ENCODE results near the gene BICRA. TPM values are rescaled to one million over a fixed set of nuclear protein-coding genes. Genes with fewer than 3 reads are reported as not detected.
"Not testable (repeated sequence)": the region's sequence is repeated elsewhere in the genome, so short reads cannot be mapped to it uniquely, and the experiment has no call there.

Gene BICRA
- total and polyA plus RNA-seq, 2 donors (not counting 1 experiment from before 2014, with no cell fraction given): 14.1 to 34.7 TPM

DNA sequence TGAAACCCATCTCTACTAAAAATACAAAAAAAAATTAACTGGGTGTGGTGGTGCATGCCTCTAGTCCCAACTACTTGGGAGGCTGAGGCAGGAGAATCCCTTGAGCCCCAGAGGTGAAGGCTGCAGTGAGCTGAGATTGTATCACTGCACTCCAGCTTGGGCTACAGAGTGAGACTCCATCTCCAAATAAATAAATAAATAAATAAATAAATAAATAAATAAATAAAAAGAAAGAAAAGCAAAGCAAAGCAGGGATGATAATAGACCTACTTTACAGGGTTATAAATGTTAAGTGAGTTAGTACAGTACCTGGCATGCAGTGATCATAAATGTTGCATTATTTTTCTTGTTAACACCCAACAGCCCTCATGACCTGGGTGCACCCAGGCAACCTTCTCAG lies 105.9 kb downstream of the BICRA start:
- H3K4me2 ChIP-seq (replicated peaks; ENCODE audit: low read depth, low read length, poor library complexity, severe bottlenecking); H2AFZ ChIP-seq (ENCODE audit: insufficient read depth, low read depth, low read length, poor library complexity, severe bottlenecking); H3K4me1 ChIP-seq (ENCODE audit: control insufficient read depth in 2 of 2, insufficient read depth in 2 of 2, low read length in 2 of 2); intact Hi-C loops (cut with micrococcal nuclease); H3K9ac ChIP-seq (ENCODE audit: low read length); DNase-seq; POLR2A ChIA-PET; H3K4me1 Mint-ChIP-seq; H3K79me2 ChIP-seq (ENCODE audit: control insufficient read depth, insufficient read depth, low read length); H4K20me1 ChIP-seq (ENCODE audit: control insufficient read depth, insufficient read depth, low read length, poor library complexity, severe bottlenecking); H3K9me3 Mint-ChIP-seq (ENCODE audit: insufficient read depth); CTCF ChIA-PET; H3K36me3 ChIP-seq (replicated peaks in 1 of 2; ENCODE audit: control extremely low read depth in 1 of 2, control insufficient read depth in 1 of 2, extremely low read depth in 1 of 2, insufficient read depth in 2 of 2, low read length in 1 of 2); H3K4me3 Mint-ChIP-seq; H3K4me3 ChIP-seq (ENCODE audit: control extremely low read depth in 1 of 5, extremely low read depth in 1 of 5, insufficient read depth in 1 of 5, low read depth in 2 of 5, low read length in 4 of 5); ATAC-seq (ENCODE audit: low read depth); H3K27ac Mint-ChIP-seq; H3K27ac ChIP-seq (ENCODE audit: low read length in 2 of 2): not testable (repeated sequence)
- H3K9me3 ChIP-seq (ENCODE audit: control extremely low read depth in 1 of 3, control insufficient read depth in 2 of 3, insufficient read depth in 1 of 3, low read length in 2 of 3): peaks cover 0 to 29% (median 5%) of the 10 kb centered on the region in 3 donors
- peaks cover 45% of the 10 kb centered on the region for H3K27me3 Mint-ChIP-seq
- peaks cover 0 to 26% (median 8%) of the 10 kb centered on the region in 4 experiments for H3K27me3 ChIP-seq (replicated peaks in 1 of 4; ENCODE audit: control extremely low read depth in 1 of 4, control insufficient read depth in 3 of 4, insufficient read depth in 4 of 4, low read length in 3 of 4)

DNA sequence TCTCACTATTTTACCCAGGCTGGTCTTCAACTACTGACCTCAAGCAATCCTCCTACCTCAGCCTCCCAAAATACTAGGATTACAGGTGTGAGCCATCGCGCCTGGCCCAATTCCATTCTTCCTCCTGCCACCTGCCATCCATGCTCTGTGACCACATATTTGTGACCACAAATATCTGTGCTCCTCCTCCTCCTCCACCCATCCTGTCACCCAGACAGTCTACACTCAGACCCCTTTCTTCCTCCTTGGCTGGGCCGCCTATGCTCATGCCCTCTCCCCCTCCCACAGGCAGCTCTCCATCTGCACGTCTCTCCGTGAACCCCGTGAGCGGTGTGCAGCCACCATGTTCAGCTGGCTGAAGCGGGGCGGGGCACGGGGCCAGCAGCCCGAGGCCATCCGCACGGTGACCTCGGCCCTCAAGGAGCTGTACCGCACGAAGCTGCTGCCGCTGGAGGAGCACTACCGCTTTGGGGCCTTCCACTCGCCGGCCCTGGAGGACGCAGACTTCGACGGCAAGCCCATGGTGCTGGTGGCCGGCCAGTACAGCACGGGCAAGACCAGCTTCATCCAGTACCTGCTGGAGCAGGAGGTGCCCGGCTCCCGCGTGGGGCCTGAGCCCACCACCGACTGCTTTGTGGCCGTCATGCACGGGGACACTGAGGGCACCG lies 107.5 kb downstream of the BICRA start:
- H2AFZ ChIP-seq (ENCODE audit: insufficient read depth, low read depth, low read length, poor library complexity, severe bottlenecking): no peak overlapping the region
- H3K4me2 ChIP-seq (replicated peaks; ENCODE audit: low read depth, low read length, poor library complexity, severe bottlenecking): no peak overlapping the region
- WGBS (ENCODE audit: insufficient coverage): 96% methylated on average over 30 of the region's 32 CpGs
- no peaks in the 10 kb centered on the region for H3K79me2 ChIP-seq (ENCODE audit: control insufficient read depth, insufficient read depth, low read length)
- Mint-ChIP-seq H3K4me3 (no peak overlapping the region), H3K9me3 (ENCODE audit: insufficient read depth) (no peaks in the 10 kb centered on the region), H3K27ac (no peak overlapping the region), H3K4me1 (no peaks in the 10 kb centered on the region), H3K27me3 (peaks cover 55% of the 10 kb centered on the region)
- H3K9ac ChIP-seq (ENCODE audit: low read length): no peak overlapping the region
- H3K9me3 ChIP-seq (ENCODE audit: control extremely low read depth in 1 of 3, control insufficient read depth in 2 of 3, insufficient read depth in 1 of 3, low read length in 2 of 3): peaks cover 0 to 29% (median 5%) of the 10 kb centered on the region in 3 donors
- no peaks in the 10 kb centered on the region for H3K36me3 ChIP-seq (replicated peaks in 1 of 2; ENCODE audit: control extremely low read depth in 1 of 2, control insufficient read depth in 1 of 2, extremely low read depth in 1 of 2, insufficient read depth in 2 of 2, low read length in 1 of 2)
- POLR2A ChIA-PET: interaction anchor here (0.7 kb wide), 1 partner anchor 339 kb away, joined by 13 read pairs; no protein-coding TSS in a partner anchor
- DNase-seq: no peak
- no peak overlapping the region for H3K27ac ChIP-seq (ENCODE audit: low read length in 2 of 2)
- peaks cover 0 to 26% (median 8%) of the 10 kb centered on the region in 4 experiments for H3K27me3 ChIP-seq (replicated peaks in 1 of 4; ENCODE audit: control extremely low read depth in 1 of 4, control insufficient read depth in 3 of 4, insufficient read depth in 4 of 4, low read length in 3 of 4)
- TF ChIP-seq, protein P1, sequence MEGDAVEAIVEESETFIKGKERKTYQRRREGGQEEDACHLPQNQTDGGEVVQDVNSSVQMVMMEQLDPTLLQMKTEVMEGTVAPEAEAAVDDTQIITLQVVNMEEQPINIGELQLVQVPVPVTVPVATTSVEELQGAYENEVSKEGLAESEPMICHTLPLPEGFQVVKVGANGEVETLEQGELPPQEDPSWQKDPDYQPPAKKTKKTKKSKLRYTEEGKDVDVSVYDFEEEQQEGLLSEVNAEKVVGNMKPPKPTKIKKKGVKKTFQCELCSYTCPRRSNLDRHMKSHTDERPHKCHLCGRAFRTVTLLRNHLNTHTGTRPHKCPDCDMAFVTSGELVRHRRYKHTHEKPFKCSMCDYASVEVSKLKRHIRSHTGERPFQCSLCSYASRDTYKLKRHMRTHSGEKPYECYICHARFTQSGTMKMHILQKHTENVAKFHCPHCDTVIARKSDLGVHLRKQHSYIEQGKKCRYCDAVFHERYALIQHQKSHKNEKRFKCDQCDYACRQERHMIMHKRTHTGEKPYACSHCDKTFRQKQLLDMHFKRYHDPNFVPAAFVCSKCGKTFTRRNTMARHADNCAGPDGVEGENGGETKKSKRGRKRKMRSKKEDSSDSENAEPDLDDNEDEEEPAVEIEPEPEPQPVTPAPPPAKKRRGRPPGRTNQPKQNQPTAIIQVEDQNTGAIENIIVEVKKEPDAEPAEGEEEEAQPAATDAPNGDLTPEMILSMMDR (IDR thresholded peaks at IDR 0.05): no peak
- no peak for TF ChIP-seq EZH2 (IDR thresholded peaks at IDR 0.05; ENCODE audit: borderline replicate concordance, insufficient read depth, low read depth, low read length, poor library complexity, severe bottlenecking)
- peaks cover 4 to 6% of the 10 kb centered on the region in 2 donors for H3K4me1 ChIP-seq (ENCODE audit: control insufficient read depth in 2 of 2, insufficient read depth in 2 of 2, low read length in 2 of 2)
- ATAC-seq (ENCODE audit: low read depth): no peak
- CTCF ChIA-PET: no interaction called here
- H3K4me3 ChIP-seq (ENCODE audit: control extremely low read depth in 1 of 5, extremely low read depth in 1 of 5, insufficient read depth in 1 of 5, low read depth in 2 of 5, low read length in 4 of 5): no peak overlapping the region
- intact Hi-C loops (cut with micrococcal nuclease): no loop called here
- no peaks in the 10 kb centered on the region for H4K20me1 ChIP-seq (ENCODE audit: control insufficient read depth, insufficient read depth, low read length, poor library complexity, severe bottlenecking)

DNA sequence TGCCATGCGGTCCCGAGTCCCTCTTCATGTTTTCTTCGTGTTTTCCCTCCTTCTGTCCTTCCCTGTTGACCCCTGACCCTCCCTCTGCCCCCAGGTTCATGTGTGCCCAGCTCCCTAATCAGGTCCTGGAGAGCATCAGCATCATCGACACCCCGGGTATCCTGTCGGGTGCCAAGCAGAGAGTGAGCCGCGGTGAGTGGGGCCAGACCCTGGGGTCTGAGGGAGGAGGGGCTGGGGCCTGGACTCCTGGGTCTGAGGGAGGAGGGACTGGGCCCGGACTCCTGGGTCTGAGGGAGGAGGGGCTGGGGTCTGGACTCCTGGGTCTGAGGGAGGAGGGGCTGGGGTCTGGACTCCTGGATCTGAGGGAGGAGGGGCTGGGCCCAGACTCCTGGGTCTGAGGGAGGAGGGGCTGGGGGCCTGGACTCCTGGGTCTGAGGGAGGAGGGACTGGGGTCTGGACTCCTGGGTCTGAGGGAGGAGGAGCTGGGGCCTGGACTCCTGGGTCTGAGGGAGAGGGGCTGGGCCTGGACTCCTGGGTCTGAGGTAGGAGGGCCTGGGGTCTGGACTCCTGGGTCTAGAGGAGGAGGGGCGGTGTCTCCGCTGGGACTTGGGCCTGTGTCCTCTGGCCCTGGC lies 109.6 kb downstream of the BICRA start:
- ATAC-seq (ENCODE audit: low read depth); H3K27ac Mint-ChIP-seq; H3K4me3 Mint-ChIP-seq; H3K4me1 Mint-ChIP-seq; H3K27ac ChIP-seq (ENCODE audit: low read length in 2 of 2); H4K20me1 ChIP-seq (ENCODE audit: control insufficient read depth, insufficient read depth, low read length, poor library complexity, severe bottlenecking); intact Hi-C loops (cut with micrococcal nuclease); CTCF ChIA-PET; H3K36me3 ChIP-seq (replicated peaks in 1 of 2; ENCODE audit: control extremely low read depth in 1 of 2, control insufficient read depth in 1 of 2, extremely low read depth in 1 of 2, insufficient read depth in 2 of 2, low read length in 1 of 2); H2AFZ ChIP-seq (ENCODE audit: insufficient read depth, low read depth, low read length, poor library complexity, severe bottlenecking); H3K79me2 ChIP-seq (ENCODE audit: control insufficient read depth, insufficient read depth, low read length); H3K9ac ChIP-seq (ENCODE audit: low read length); H3K4me3 ChIP-seq (ENCODE audit: control extremely low read depth in 1 of 5, extremely low read depth in 1 of 5, insufficient read depth in 1 of 5, low read depth in 2 of 5, low read length in 4 of 5); H3K4me2 ChIP-seq (replicated peaks; ENCODE audit: low read depth, low read length, poor library complexity, severe bottlenecking); DNase-seq; H3K4me1 ChIP-seq (ENCODE audit: control insufficient read depth in 2 of 2, insufficient read depth in 2 of 2, low read length in 2 of 2); H3K9me3 Mint-ChIP-seq (ENCODE audit: insufficient read depth): not testable (repeated sequence)
- Histone ChIP-seq H3K9me3 (ENCODE audit: control extremely low read depth in 1 of 3, control insufficient read depth in 2 of 3, insufficient read depth in 1 of 3, low read length in 2 of 3) (peaks cover 0 to 23% (median 5%) of the 10 kb centered on the region in 3 donors), H3K27me3 (replicated peaks in 1 of 4; ENCODE audit: control extremely low read depth in 1 of 4, control insufficient read depth in 3 of 4, insufficient read depth in 4 of 4, low read length in 3 of 4) (peaks cover 0 to 19% (median 5%) of the 10 kb centered on the region in 4 experiments)
- peaks cover 50% of the 10 kb centered on the region for H3K27me3 Mint-ChIP-seq
- POLR2A ChIA-PET: interaction anchor here (0.9 kb wide), 1 partner anchor 12 kb away, joined by 7 read pairs; no protein-coding TSS in a partner anchor
- 88% methylated on average over 9 of the region's 11 CpGs for WGBS (ENCODE audit: insufficient coverage)
